Trophoblast cell (in vitro differentiated cells and primary cell): ENCODE measurements around the gene ACVR1B.

Experiments
- DNase-seq, 2 donors: peaks; one replicate each; pipeline ENCODE4 v3.0.0-alpha.2; 2016
- H2AFZ ChIP-seq: 2 replicates; pipeline ENCODE4 v1.6.1; 2013; ENCODE audit warnings: low read length, moderate library complexity, mild to moderate bottlenecking; ENCODE audit not compliant: insufficient read depth, poor library complexity
- H2AK5ac ChIP-seq: 2 replicates; pipeline ENCODE4 v1.6.1; 2013; ENCODE audit warnings: mild to moderate bottlenecking, low read length
- H2BK120ac ChIP-seq: 2 replicates; pipeline ENCODE4 v1.6.1; 2013; ENCODE audit warnings: low read length, mild to moderate bottlenecking, moderate library complexity; ENCODE audit not compliant: insufficient read depth, poor library complexity
- H2BK12ac ChIP-seq: 2 replicates; pipeline ENCODE4 v1.6.1; 2013; ENCODE audit warnings: mild to moderate bottlenecking, low read length, moderate library complexity
- H2BK5ac ChIP-seq: 2 replicates; pipeline ENCODE4 v1.6.1; 2013; ENCODE audit warnings: low read length, low read depth, moderate library complexity, mild to moderate bottlenecking; ENCODE audit not compliant: poor library complexity
- H3K14ac ChIP-seq: 2 replicates; pipeline ENCODE4 v1.6.1; 2013; ENCODE audit warnings: mild to moderate bottlenecking, low read length
- H3K18ac ChIP-seq: 2 replicates; pipeline ENCODE4 v1.6.1; 2013; ENCODE audit warnings: mild to moderate bottlenecking, low read length
- H3K23ac ChIP-seq: 2 replicates; pipeline ENCODE4 v1.6.1; 2013; ENCODE audit warnings: low read length
- H3K27ac ChIP-seq: 2 replicates; pipeline ENCODE4 v1.5.1; 2013; ENCODE audit warnings: low read depth, mild to moderate bottlenecking, inconsistent platforms, low read length, moderate library complexity
- H3K27me3 ChIP-seq: 2 replicates; pipeline ENCODE4 v1.6.1; 2013; ENCODE audit warnings: inconsistent platforms, mild to moderate bottlenecking, low read length, moderate library complexity; ENCODE audit not compliant: insufficient read depth
- H3K36me3 ChIP-seq, 2 experiments: 1 replicate in 1 of 2; 2 replicates in 1 of 2; pipeline ENCODE4 v1.6.1; 2013; ENCODE audit warnings: low read length in 2 of 2, mild to moderate bottlenecking in 2 of 2, moderate library complexity in 1 of 2; ENCODE audit not compliant: insufficient read depth in 2 of 2, control insufficient read depth in 1 of 2
- H3K4ac ChIP-seq: 2 replicates; pipeline ENCODE4 v1.6.1; 2013; ENCODE audit warnings: low read depth, mild to moderate bottlenecking, low read length, moderate library complexity
- H3K4me1 ChIP-seq, 2 experiments: 1 replicate in 1 of 2; 2 replicates in 1 of 2; pipeline ENCODE4 v1.6.1; 2013; ENCODE audit warnings: low read length in 2 of 2, mild to moderate bottlenecking in 2 of 2, moderate library complexity in 1 of 2; ENCODE audit not compliant: insufficient read depth in 2 of 2, control insufficient read depth in 1 of 2
- H3K4me2 ChIP-seq: 2 replicates; pipeline ENCODE4 v1.6.1; 2013; ENCODE audit warnings: inconsistent platforms, mild to moderate bottlenecking, low read length, moderate library complexity
- H3K4me3 ChIP-seq: 2 replicates; pipeline ENCODE4 v1.5.1; 2013; ENCODE audit warnings: mild to moderate bottlenecking, low read depth, low read length, inconsistent platforms
- H3K79me1 ChIP-seq: one replicate; pipeline ENCODE4 v1.6.1; 2013; ENCODE audit warnings: low read length
- H3K79me2 ChIP-seq: 2 replicates; pipeline ENCODE4 v1.6.1; 2013; ENCODE audit warnings: low read length, mild to moderate bottlenecking; ENCODE audit not compliant: control insufficient read depth, insufficient read depth, poor library complexity
- H3K9ac ChIP-seq: 2 replicates; pipeline ENCODE4 v1.6.1; 2013; ENCODE audit warnings: mild to moderate bottlenecking, low read length
- H3K9me3 ChIP-seq: 2 replicates; pipeline ENCODE4 v1.6.1; 2013; ENCODE audit warnings: low read depth, mild to moderate bottlenecking, control low read depth, inconsistent platforms, low read length; ENCODE audit not compliant: insufficient read depth
- H4K12ac ChIP-seq: 2 replicates; pipeline ENCODE4 v1.6.1; 2013; ENCODE audit warnings: low read depth, mild to moderate bottlenecking, low read length, moderate library complexity
- H4K8ac ChIP-seq: 2 replicates; pipeline ENCODE4 v1.6.1; 2013; ENCODE audit warnings: low read depth, mild to moderate bottlenecking, low read length, moderate library complexity
- H4K91ac ChIP-seq: one replicate; pipeline ENCODE4 v1.6.1; 2013; ENCODE audit warnings: low read depth, mild to moderate bottlenecking, low read length, moderate library complexity
- WGBS: extraction: QIAGEN DNeasy Blood & Tissue Kit; methylation state at CpG from one replicate; pipeline ENCODE4 v1.1.7; 2013; ENCODE audit warnings: missing lambda C conversion rate; ENCODE audit not compliant: insufficient read length, insufficient coverage; ENCODE audit errors: extremely low coverage; 5-methylcytosine and 5-hydroxymethylcytosine counted together

Gene ACVR1B

DNA sequence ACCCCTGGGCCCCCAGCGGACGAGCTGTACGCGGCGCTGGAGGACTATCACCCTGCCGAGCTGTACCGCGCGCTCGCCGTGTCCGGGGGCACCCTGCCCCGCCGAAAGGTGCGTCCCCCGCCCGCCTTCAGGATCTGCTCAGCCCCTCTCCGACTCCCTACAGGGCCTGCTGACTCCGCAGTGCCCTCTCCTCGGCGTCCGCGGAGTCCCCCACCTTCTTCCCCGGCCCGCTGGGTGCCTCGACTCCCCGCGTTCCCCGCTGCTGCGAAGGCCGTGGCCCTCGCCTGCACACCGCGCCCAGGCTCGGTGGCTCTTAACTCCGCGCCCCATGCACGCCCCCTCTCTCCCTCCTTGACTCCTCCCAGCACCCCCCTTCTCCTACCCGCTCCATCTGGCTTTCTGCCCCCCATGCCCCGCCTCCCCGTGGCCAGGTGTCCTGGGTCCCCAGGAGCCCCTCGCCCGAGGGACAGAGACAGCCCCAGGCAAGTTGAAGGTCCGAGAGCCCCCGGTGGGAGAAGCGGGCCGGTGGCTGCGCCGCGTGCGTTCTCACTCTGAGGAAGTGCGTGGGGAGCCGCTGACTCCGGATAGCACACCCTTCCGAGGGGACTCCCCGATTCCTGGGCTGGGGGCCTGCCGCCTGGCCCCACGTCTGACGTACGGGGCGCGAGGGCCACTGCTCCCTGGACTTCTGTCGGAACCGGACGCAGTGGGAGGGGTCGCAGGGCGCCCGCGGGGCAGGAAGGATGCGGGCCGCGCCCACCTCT is 55.8 kb downstream of the ACVR1B start:
- no peak overlapping the region for H2BK120ac ChIP-seq
- H3K9ac ChIP-seq, result peak overlapping the region; percentile 3
- no peak overlapping the region for H4K12ac ChIP-seq
- H3K4me3 ChIP-seq, result peak overlapping the region; percentile 70
- H3K79me1 ChIP-seq, result peaks cover 6% of the 10 kb centered on the region
- peaks cover 2% of the 10 kb centered on the region for H3K79me2 ChIP-seq
- no peak overlapping the region for H3K23ac ChIP-seq
- no peak overlapping the region for H3K27ac ChIP-seq
- peak in 1 of 2 donors; percentile 8 for DNase-seq
- H2BK5ac ChIP-seq, result no peak overlapping the region
- H3K36me3 ChIP-seq, result no peaks in the 10 kb centered on the region
- H3K14ac ChIP-seq, result peak overlapping the region; percentile 12
- WGBS, result no CpG with 5 or more reads among the region's 72 CpGs
- H3K4ac ChIP-seq, result no peak overlapping the region
- peaks cover 19% of the 10 kb centered on the region for H3K27me3 ChIP-seq
- H3K4me2 ChIP-seq, result peak overlapping the region; percentile 73
- peak overlapping the region; percentile 42 for H2AK5ac ChIP-seq
- H3K18ac ChIP-seq, result peak overlapping the region; percentile 58
- H3K4me1 ChIP-seq, result peaks cover 16 to 21% of the 10 kb centered on the region in 2 experiments
- H2AFZ ChIP-seq, result peak overlapping the region; percentile 43
- peak overlapping the region; percentile 23 for H2BK12ac ChIP-seq
- peak overlapping the region; percentile 63 for H4K8ac ChIP-seq
- H4K91ac ChIP-seq, result peak overlapping the region; percentile 23
- peaks cover 9% of the 10 kb centered on the region for H3K9me3 ChIP-seq

DNA sequence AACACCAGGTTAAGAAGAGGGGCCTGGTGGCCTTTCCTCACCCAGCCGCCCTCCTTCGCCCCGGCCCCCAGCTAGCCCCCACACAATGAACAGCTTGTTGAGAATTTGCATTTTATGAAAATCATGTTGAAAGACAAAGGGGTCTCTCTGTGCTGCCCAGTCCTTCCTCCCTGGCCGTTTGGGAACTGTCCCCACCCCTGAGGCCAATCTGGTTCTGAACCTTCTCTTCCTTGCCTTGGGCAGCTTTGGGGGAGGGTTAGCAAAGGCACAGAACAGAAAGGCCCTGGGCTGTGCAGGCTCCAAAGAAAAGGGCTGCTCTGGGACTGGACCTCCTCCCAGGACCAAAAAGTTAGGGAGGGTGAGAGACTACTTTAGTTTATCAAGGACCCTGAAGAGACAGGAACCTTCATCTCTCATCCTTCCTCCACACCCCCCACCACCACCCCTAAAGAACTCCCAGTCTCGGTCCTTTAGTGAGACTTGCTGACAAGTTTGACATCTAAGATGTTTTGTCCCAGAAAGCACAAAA is 56.5 kb downstream of the ACVR1B start:
- Histone ChIP-seq H4K91ac (no peak overlapping the region), H3K4ac (no peak overlapping the region), H3K27ac (no peak overlapping the region), H4K8ac (no peak overlapping the region), H3K4me3 (no peak overlapping the region), H3K79me1 (peaks cover 6% of the 10 kb centered on the region), H2AK5ac (no peak overlapping the region), H2BK5ac (no peak overlapping the region), H2BK120ac (no peak overlapping the region), H4K12ac (no peak overlapping the region), H3K36me3 (no peaks in the 10 kb centered on the region), H3K18ac (no peak overlapping the region), H3K27me3 (peaks cover 19% of the 10 kb centered on the region), H3K14ac (no peak overlapping the region), H3K9me3 (peaks cover 9% of the 10 kb centered on the region), H3K9ac (no peak overlapping the region), H2BK12ac (no peak overlapping the region), H2AFZ (no peak overlapping the region), H3K23ac (no peak overlapping the region), H3K4me2 (peak overlapping the region; percentile 73), H3K4me1 (peaks cover 16 to 21% of the 10 kb centered on the region in 2 experiments), H3K79me2 (peaks cover 2% of the 10 kb centered on the region)
- no peak for DNase-seq
- no CpG with 5 or more reads among the region's 5 CpGs for WGBS

DNA sequence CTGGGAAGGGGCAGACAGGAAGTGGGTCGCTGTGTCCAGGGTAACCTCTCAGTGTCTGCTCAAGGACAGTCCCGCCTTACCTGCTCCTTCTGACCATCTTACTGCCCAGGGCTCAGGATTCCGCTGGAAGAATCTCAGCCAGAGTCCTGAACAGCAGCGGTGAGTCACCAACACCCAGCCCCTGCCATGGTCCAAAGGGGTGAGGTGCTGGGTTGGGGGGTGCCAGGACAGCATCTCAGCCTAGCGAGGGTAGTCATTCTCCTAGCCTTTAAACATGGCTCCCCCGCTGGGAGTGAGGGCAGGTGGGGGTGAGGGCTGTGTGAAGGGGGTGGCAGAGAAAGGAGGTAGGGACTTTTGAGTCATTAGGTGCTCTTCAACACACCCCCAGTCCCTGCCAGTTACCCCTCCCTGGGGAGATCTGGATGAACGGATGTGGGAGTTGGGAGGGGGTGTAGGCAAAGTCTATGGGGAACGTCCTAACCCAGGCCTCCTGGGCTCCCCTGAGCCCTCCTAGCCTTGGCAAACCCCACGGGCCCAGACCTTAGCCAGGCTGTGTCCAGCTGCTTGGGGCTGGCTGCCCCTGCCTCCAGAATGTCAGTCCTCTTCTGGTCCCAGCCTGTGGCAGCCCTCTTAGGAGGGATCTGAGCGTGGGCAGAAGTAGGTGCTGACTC is 57.7 kb downstream of the ACVR1B start:
- Histone ChIP-seq H3K79me1 (peaks cover 6% of the 10 kb centered on the region), H2BK12ac (no peak overlapping the region), H3K14ac (no peak overlapping the region), H2AK5ac (no peak overlapping the region), H4K8ac (no peak overlapping the region), H3K4me3 (no peak overlapping the region), H3K27ac (no peak overlapping the region), H2BK120ac (no peak overlapping the region), H3K9me3 (peaks cover 9% of the 10 kb centered on the region), H4K91ac (no peak overlapping the region), H3K36me3 (no peaks in the 10 kb centered on the region), H4K12ac (no peak overlapping the region), H3K4me1 (peaks cover 25 to 31% of the 10 kb centered on the region in 2 experiments), H3K23ac (no peak overlapping the region), H3K27me3 (peaks cover 19% of the 10 kb centered on the region), H3K4ac (no peak overlapping the region), H3K4me2 (no peak overlapping the region), H2AFZ (no peak overlapping the region), H3K9ac (no peak overlapping the region), H3K18ac (no peak overlapping the region), H3K79me2 (peaks cover 2% of the 10 kb centered on the region), H2BK5ac (no peak overlapping the region)
- no peak for DNase-seq
- no CpG with 5 or more reads among the region's 10 CpGs for WGBS

DNA sequence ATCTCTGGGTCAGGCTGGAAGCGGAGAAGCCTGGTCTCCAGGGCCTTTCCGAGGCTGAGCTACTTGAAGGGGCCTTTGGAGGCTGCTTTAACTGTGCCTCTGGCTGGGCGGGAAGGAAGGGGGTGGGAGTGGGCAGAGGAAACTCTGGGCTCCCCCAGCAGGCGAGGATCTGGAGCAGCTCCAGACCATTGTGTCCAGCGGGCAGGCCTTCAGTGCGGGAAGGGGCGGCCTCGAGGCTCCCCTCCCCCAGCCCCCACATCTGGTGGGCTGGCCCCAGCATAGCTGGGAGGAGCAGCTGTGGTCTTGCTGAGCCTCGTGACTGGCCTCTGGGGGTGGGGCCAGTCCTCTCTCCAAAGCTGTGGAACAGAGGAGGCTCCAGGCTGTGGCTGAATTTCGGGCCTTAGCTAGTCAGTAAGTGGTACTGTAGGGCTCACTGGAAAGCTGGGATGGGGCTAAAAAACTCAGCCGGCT is 58.7 kb downstream of the ACVR1B start:
- peak overlapping the region; percentile 35 for H3K27ac ChIP-seq
- peaks cover 19% of the 10 kb centered on the region for H3K27me3 ChIP-seq
- peaks cover 6% of the 10 kb centered on the region for H3K79me1 ChIP-seq
- H2AK5ac ChIP-seq, result peak overlapping the region; percentile 33
- H3K4me1 ChIP-seq, result peaks cover 25 to 32% of the 10 kb centered on the region in 2 experiments
- H4K91ac ChIP-seq, result peak overlapping the region; percentile 80
- no peak overlapping the region for H2BK12ac ChIP-seq
- H3K36me3 ChIP-seq, result peaks cover 0 to 2% of the 10 kb centered on the region in 2 experiments
- DNase-seq, result no peak
- H3K23ac ChIP-seq, result no peak overlapping the region
- peaks cover 9% of the 10 kb centered on the region for H3K9me3 ChIP-seq
- H4K12ac ChIP-seq, result peak overlapping the region; percentile 23
- H3K18ac ChIP-seq, result peak overlapping the region; percentile 69
- peaks cover 2% of the 10 kb centered on the region for H3K79me2 ChIP-seq
- no CpG with 5 or more reads among the region's 11 CpGs for WGBS
- H3K4me3 ChIP-seq, result no peak overlapping the region
- peak overlapping the region; percentile 23 for H2AFZ ChIP-seq
- H3K4me2 ChIP-seq, result no peak overlapping the region
- H2BK120ac ChIP-seq, result peak overlapping the region; percentile 30
- peak overlapping the region; percentile 52 for H2BK5ac ChIP-seq
- peak overlapping the region; percentile 74 for H4K8ac ChIP-seq
- no peak overlapping the region for H3K14ac ChIP-seq
- H3K9ac ChIP-seq, result no peak overlapping the region
- peak overlapping the region; percentile 31 for H3K4ac ChIP-seq
